PC-9 (cell line): Measurements from ENCODE around the gene R3HDM2.

ENCODE experiments used
- EZH2 ChIP-seq: fragments of 200-600 bp; sonication (generic); IDR thresholded peaks from 2 replicates; pipeline ENCODE4 v1.8.0; 2017; ENCODE audit warnings: antibody characterized with exemption, low read depth
- TF ChIP-seq, protein P1 (sequence below): fragments of 200-600 bp; sonication (generic); conservative IDR thresholded peaks from 2 replicates; pipeline ENCODE4 v1.6.1; 2017; ENCODE audit warnings: mixed run types, antibody characterized with exemption, mild to moderate bottlenecking, moderate library complexity

DNA sequence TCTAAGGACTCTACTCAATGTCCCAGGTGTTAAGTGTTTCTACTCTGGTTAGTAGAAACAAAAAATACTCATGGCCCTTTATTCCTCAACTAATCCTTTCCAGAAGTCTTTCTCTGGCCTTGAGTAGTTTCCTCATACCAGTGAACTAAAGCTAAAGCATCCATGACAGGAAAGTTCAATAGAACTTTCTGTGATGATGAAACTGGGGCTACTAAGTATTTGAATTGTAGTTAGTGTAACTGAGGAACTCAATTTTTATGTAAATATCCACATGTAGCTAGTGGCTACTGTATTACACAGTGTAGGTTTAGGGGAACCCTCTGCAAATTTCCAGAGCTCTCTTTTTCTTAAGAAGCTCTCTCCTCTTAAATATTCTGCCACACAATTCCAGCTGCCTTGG, 63.7 kb downstream of the R3HDM2 start:
- TF ChIP-seq, protein P1, sequence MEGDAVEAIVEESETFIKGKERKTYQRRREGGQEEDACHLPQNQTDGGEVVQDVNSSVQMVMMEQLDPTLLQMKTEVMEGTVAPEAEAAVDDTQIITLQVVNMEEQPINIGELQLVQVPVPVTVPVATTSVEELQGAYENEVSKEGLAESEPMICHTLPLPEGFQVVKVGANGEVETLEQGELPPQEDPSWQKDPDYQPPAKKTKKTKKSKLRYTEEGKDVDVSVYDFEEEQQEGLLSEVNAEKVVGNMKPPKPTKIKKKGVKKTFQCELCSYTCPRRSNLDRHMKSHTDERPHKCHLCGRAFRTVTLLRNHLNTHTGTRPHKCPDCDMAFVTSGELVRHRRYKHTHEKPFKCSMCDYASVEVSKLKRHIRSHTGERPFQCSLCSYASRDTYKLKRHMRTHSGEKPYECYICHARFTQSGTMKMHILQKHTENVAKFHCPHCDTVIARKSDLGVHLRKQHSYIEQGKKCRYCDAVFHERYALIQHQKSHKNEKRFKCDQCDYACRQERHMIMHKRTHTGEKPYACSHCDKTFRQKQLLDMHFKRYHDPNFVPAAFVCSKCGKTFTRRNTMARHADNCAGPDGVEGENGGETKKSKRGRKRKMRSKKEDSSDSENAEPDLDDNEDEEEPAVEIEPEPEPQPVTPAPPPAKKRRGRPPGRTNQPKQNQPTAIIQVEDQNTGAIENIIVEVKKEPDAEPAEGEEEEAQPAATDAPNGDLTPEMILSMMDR, result no peak
- no peak for TF ChIP-seq EZH2
